Caco-2 (cell line): Measurements from ENCODE around the gene FRK. TPM values are rescaled to one million over a fixed set of nuclear protein-coding genes. Genes with fewer than 3 reads are reported as not detected.

Experiments
- BruUV-seq: library from RNA; stranded (reverse); fragments of 400-500 nt; replicated peaks from 2 replicates; lab custom pipeline; 2021; lab: Mats Ljungman, UMichigan
- CTCF ChIA-PET: fragments of 300-600 bp; sonication (Branson Sonifier 250); formaldehyde crosslinking; loops from one replicate; lab custom pipeline; 2022; ENCODE audit warnings: antibody characterized with exemption; lab: Charles Lee
- POLR2A ChIA-PET: fragments of 300-600 bp; sonication (Branson Sonifier 250); formaldehyde crosslinking; loops from one replicate; lab custom pipeline; 2022; ENCODE audit warnings: antibody characterized with exemption; lab: Charles Lee
- DNase-seq, 2 experiments: peaks; one replicate each; pipeline versions ENCODE4 v3.0.0 to v3.0.0-alpha.2; 2020 to 2022
- H3K27me3 ChIP-seq: replicated peaks from 2 replicates; pipeline ENCODE4 v1.6.0; 2011; ENCODE audit warnings: low read length; ENCODE audit not compliant: control insufficient read depth, insufficient read depth
- H3K36me3 ChIP-seq: 2 replicates; pipeline ENCODE4 v1.5.1; 2011; ENCODE audit warnings: low read length; ENCODE audit not compliant: control insufficient read depth, insufficient read depth
- H3K4me1 ChIP-seq: fragments of 250-450 bp; sonication (Bioruptor Pico); 2 replicates; pipeline ENCODE4 v1.5.1; 2020; ENCODE audit warnings: mild to moderate bottlenecking
- H3K4me3 ChIP-seq: 2 replicates; pipeline ENCODE4 v1.5.1; 2011; ENCODE audit warnings: low read depth, mild to moderate bottlenecking, control low read depth, low read length
- H3K9me3 ChIP-seq: fragments of 250-450 bp; sonication (Bioruptor Pico); 2 replicates; pipeline ENCODE4 v1.5.1; 2020; ENCODE audit warnings: mild to moderate bottlenecking, moderate library complexity
- H3K27ac Mint-ChIP-seq: one replicate; pipeline ENCODE4 v1.8.0; 2022; ENCODE audit warnings: mixed read lengths; ENCODE audit not compliant: unreplicated experiment
- H3K27me3 Mint-ChIP-seq: one replicate; pipeline ENCODE4 v1.8.0; 2022; ENCODE audit warnings: mixed read lengths; ENCODE audit not compliant: insufficient read depth, unreplicated experiment
- H3K36me3 Mint-ChIP-seq: one replicate; pipeline ENCODE4 v1.8.0; 2022; ENCODE audit warnings: mild to moderate bottlenecking, mixed read lengths; ENCODE audit not compliant: insufficient read depth, unreplicated experiment
- H3K4me1 Mint-ChIP-seq: one replicate; pipeline ENCODE4 v1.8.0; 2022; ENCODE audit warnings: low read depth, mixed read lengths; ENCODE audit not compliant: unreplicated experiment
- H3K4me3 Mint-ChIP-seq: one replicate; pipeline ENCODE4 v1.8.0; 2022; ENCODE audit warnings: mild to moderate bottlenecking, moderate library complexity, mixed read lengths; ENCODE audit not compliant: unreplicated experiment
- H3K9me3 Mint-ChIP-seq: one replicate; pipeline ENCODE4 v1.8.0; 2022; ENCODE audit warnings: mixed read lengths; ENCODE audit not compliant: unreplicated experiment
- intact Hi-C: fragments of 100-400 bp; cut with micrococcal nuclease; formaldehyde crosslinking; loops from one replicate; pipeline ENCODE4 v1.10.0; 2022; ENCODE audit not compliant: unreplicated experiment
- total RNA-seq: library from RNA; stranded (reverse); gene quantifications from 2 replicates; pipeline ENCODE4 v1.2.3, GENCODE V29; 2022
- TF ChIP-seq, protein P1 (sequence below), 2 experiments: fragments of 200-600 bp in 1 of 2; IDR thresholded peaks; 1 replicate in 1 of 2; 2 replicates in 1 of 2; pipeline versions ENCODE4 v1.5.1 to v1.8.0; 2011 to 2022; ENCODE audit warnings: antibody characterized with exemption in 1 of 2, control low read depth in 1 of 2, inconsistent platforms in 1 of 2, low read depth in 1 of 2, low read length in 1 of 2, mild to moderate bottlenecking in 1 of 2, moderate library complexity in 1 of 2; ENCODE audit not compliant: insufficient read depth in 1 of 2, severe bottlenecking in 1 of 2, unreplicated experiment in 1 of 2

Gene FRK
- total RNA-seq, 1 experiment from 2014 or later: 7.3 TPM

DNA sequence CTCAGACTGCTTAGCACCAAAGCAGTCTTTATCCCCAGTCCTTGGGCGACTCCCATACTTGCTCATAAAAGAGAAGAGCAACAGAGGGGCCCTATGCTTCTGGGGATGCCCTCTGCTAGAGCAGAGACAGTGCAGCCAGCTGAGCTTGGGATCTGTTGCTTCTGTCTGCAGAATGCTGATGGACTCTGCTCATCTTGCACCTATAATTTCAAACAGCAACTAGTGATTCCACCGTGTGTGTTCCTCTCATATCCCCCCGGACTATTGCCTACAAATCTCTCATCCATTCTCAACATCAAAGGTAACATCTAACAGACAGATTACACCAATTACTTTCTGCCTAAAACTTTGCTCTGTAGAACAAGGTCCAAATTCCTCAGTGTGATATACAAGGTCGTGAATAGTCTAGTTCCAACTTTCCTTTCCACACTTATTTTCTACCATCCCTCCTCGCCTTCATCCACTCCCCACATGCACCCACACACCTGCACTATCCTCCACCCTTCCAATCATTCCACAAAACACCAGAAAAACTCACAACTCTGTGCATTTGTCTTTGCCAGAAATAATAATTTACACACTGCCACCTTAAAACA is 62.6 kb downstream of the FRK start:
- H3K36me3 ChIP-seq: no peaks in the 10 kb centered on the region
- Mint-ChIP-seq H3K9me3 (peaks cover 3% of the 10 kb centered on the region), H3K27me3 (no peaks in the 10 kb centered on the region), H3K4me1 (peaks cover 15% of the 10 kb centered on the region), H3K36me3 (no peaks in the 10 kb centered on the region), H3K27ac (peak overlapping the region; percentile 29), H3K4me3 (peak overlapping the region; percentile 11)
- no peaks in the 10 kb centered on the region for H3K27me3 ChIP-seq
- no peak overlapping the region for H3K4me3 ChIP-seq
- DNase-seq: peak in 1 of 2 experiments; percentile 5
- POLR2A ChIA-PET: no interaction called here
- TF ChIP-seq, protein P1, sequence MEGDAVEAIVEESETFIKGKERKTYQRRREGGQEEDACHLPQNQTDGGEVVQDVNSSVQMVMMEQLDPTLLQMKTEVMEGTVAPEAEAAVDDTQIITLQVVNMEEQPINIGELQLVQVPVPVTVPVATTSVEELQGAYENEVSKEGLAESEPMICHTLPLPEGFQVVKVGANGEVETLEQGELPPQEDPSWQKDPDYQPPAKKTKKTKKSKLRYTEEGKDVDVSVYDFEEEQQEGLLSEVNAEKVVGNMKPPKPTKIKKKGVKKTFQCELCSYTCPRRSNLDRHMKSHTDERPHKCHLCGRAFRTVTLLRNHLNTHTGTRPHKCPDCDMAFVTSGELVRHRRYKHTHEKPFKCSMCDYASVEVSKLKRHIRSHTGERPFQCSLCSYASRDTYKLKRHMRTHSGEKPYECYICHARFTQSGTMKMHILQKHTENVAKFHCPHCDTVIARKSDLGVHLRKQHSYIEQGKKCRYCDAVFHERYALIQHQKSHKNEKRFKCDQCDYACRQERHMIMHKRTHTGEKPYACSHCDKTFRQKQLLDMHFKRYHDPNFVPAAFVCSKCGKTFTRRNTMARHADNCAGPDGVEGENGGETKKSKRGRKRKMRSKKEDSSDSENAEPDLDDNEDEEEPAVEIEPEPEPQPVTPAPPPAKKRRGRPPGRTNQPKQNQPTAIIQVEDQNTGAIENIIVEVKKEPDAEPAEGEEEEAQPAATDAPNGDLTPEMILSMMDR (IDR thresholded peaks at IDR 0.05; ENCODE audit: insufficient read depth in 1 of 2, low read depth in 1 of 2, low read length in 1 of 2, severe bottlenecking in 1 of 2, unreplicated experiment in 1 of 2): no peak
- BruUV-seq: no TSS peak
- peaks cover 10% of the 10 kb centered on the region for H3K4me1 ChIP-seq
- H3K9me3 ChIP-seq: no peaks in the 10 kb centered on the region
- intact Hi-C loops: no loop called here
- CTCF ChIA-PET: interaction anchor here (0.6 kb wide), 1 partner anchor 12 kb away, joined by 3 read pairs; no protein-coding TSS in a partner anchor

DNA sequence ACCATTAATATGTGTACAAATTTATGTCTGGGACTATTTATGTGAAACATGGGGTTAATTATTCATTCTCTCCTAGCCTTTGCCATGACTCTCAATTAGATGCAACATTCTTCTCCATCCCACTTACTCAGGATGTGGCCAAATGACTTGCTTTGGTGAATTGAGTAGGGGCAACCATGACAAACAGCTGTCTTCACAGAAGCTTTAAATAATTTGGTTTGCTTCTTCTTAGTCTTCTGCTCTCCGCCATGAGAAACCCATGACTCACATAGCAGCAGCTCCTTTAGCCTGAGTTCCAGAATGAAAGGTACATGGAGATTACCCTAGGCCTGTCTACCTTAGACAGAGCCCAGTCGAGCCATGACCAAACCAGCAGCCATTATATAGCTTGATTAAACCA is 74.7 kb downstream of the FRK start:
- CTCF ChIA-PET: interaction anchor here (0.6 kb wide), 1 partner anchor 13 kb away, joined by 3 read pairs; no protein-coding TSS in a partner anchor
- Mint-ChIP-seq H3K9me3 (no peaks in the 10 kb centered on the region), H3K4me3 (no peak overlapping the region), H3K27me3 (no peaks in the 10 kb centered on the region), H3K4me1 (peaks cover 24% of the 10 kb centered on the region), H3K27ac (no peak overlapping the region), H3K36me3 (no peaks in the 10 kb centered on the region)
- H3K27me3 ChIP-seq: no peaks in the 10 kb centered on the region
- POLR2A ChIA-PET: no interaction called here
- H3K4me3 ChIP-seq: no peak overlapping the region
- TF ChIP-seq, protein P1 (IDR thresholded peaks at IDR 0.05; ENCODE audit: insufficient read depth in 1 of 2, low read depth in 1 of 2, low read length in 1 of 2, severe bottlenecking in 1 of 2, unreplicated experiment in 1 of 2): no peak
- H3K36me3 ChIP-seq: no peaks in the 10 kb centered on the region
- DNase-seq: no peak
- BruUV-seq: no TSS peak
- intact Hi-C loops: no loop called here
- peaks cover 22% of the 10 kb centered on the region for H3K4me1 ChIP-seq
- peaks cover 5% of the 10 kb centered on the region for H3K9me3 ChIP-seq

DNA sequence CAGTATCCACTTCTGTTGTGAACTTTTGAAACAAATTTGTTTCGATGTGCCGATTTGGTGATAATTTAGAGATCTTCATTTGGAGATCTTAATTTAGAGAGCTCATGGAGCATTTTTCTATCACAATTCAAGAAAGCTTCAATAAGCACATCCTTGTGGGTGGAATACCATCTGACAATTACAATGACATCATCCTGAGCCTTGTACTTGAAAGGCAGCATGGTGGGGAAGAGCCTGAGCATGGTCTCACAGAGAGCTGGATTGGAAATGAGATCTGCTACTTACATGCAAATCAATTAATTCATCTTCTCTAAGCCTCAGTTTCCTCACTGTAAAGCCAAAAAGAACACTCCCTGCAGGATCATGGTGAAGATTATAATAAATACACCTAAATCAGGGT is 75.9 kb downstream of the FRK start:
- H3K4me1 ChIP-seq: peaks cover 22% of the 10 kb centered on the region
- intact Hi-C loops: no loop called here

More for the DNA sequence above, 75.9 kb downstream of the FRK start:
- H3K27ac Mint-ChIP-seq: no peak overlapping the region
- no peaks in the 10 kb centered on the region for H3K27me3 Mint-ChIP-seq
- Histone ChIP-seq H3K9me3 (no peaks in the 10 kb centered on the region; the same call in 1 of the 2 replicates), H3K36me3 (no peaks in the 10 kb centered on the region), H3K4me3 (no peak overlapping the region), H3K27me3 (no peaks in the 10 kb centered on the region)
- H3K4me3 Mint-ChIP-seq: no peak overlapping the region
- TF ChIP-seq, protein P1 (IDR thresholded peaks at IDR 0.05; ENCODE audit: insufficient read depth in 1 of 2, low read depth in 1 of 2, low read length in 1 of 2, severe bottlenecking in 1 of 2, unreplicated experiment in 1 of 2): no peak
- POLR2A ChIA-PET: no interaction called here
- CTCF ChIA-PET: no interaction called here
- H3K4me1 Mint-ChIP-seq: peaks cover 24% of the 10 kb centered on the region
- DNase-seq: no peak
- H3K36me3 Mint-ChIP-seq: no peaks in the 10 kb centered on the region
- no TSS peak for BruUV-seq
- no peaks in the 10 kb centered on the region for H3K9me3 Mint-ChIP-seq
